ENCODE results near the gene BPIFB6. TPM values are rescaled to one million over a fixed set of nuclear protein-coding genes. Genes with fewer than 3 reads are reported as not detected.

Gene BPIFB6
- total RNA-seq, 3 donors from 2014 or later, result not detected

- no peaks in the 10 kb centered on the region for H3K4me1 ChIP-seq (ENCODE audit: low read depth)
- H3K36me3 ChIP-seq (ENCODE audit: low read depth), result no peaks in the 10 kb centered on the region
- TF ChIP-seq CTCF (IDR thresholded peaks at IDR 0.05), result no peak
- ATAC-seq (no peak), DNase-seq (no peak)
- intact Hi-C loops (cut with DNase I, micrococcal nuclease), result no loop called here
- no peaks in the 10 kb centered on the region for H3K9me3 ChIP-seq
- H3K4me3 ChIP-seq, result no peak overlapping the region
These were observed 41.8 kb upstream of the BPIFB6 start for GRCh38 chr20:32989507-32990283.

- Histone ChIP-seq H3K9me3 (no peaks in the 10 kb centered on the region), H3K4me1 (ENCODE audit: low read depth) (no peaks in the 10 kb centered on the region), H3K36me3 (ENCODE audit: low read depth) (no peaks in the 10 kb centered on the region), H3K4me3 (no peak overlapping the region)
- ATAC-seq, result no peak
- intact Hi-C loops (cut with DNase I, micrococcal nuclease), result no loop called here
- DNase-seq, result no peak
- TF ChIP-seq CTCF (IDR thresholded peaks at IDR 0.05), result no peak
These were observed 41.0 kb upstream of the BPIFB6 start for GRCh38 chr20:32990426-32990825.

- intact Hi-C loops (cut with DNase I, micrococcal nuclease), result no loop called here
- ATAC-seq (no peak), DNase-seq (no peak)
- H3K9me3 ChIP-seq, result no peaks in the 10 kb centered on the region
- no peaks in the 10 kb centered on the region for H3K36me3 ChIP-seq (ENCODE audit: low read depth)
- H3K4me1 ChIP-seq (ENCODE audit: low read depth), result no peaks in the 10 kb centered on the region
- H3K4me3 ChIP-seq, result no peak overlapping the region
- TF ChIP-seq CTCF (IDR thresholded peaks at IDR 0.05), result no peak
These were observed 40.1 kb upstream of the BPIFB6 start for GRCh38 chr20:32991383-32991782.

- intact Hi-C loops (cut with DNase I, micrococcal nuclease), result no loop called here
- DNase-seq, result no peak
- H3K36me3 ChIP-seq (ENCODE audit: low read depth), result no peaks in the 10 kb centered on the region
- H3K9me3 ChIP-seq, result no peaks in the 10 kb centered on the region
- no peak for TF ChIP-seq CTCF (IDR thresholded peaks at IDR 0.05)
- no peak overlapping the region for H3K4me3 ChIP-seq
- no peaks in the 10 kb centered on the region for H3K4me1 ChIP-seq (ENCODE audit: low read depth)
- no peak for ATAC-seq
These were observed 39.4 kb upstream of the BPIFB6 start for GRCh38 chr20:32991792-32992641.

- Histone ChIP-seq H3K36me3 (ENCODE audit: low read depth) (no peaks in the 10 kb centered on the region), H3K9me3 (no peaks in the 10 kb centered on the region), H3K4me1 (ENCODE audit: low read depth) (no peaks in the 10 kb centered on the region), H3K4me3 (no peak overlapping the region)
- intact Hi-C loops (cut with DNase I, micrococcal nuclease), result no loop called here
- no peak for TF ChIP-seq CTCF (IDR thresholded peaks at IDR 0.05)
- DNase-seq, result no peak
- ATAC-seq, result no peak
These were observed 37.9 kb upstream of the BPIFB6 start for GRCh38 chr20:32993496-32994050.

Data from mucosa of descending colon (tissue), 3 donors.